GM19193 (cell line): Measurements from ENCODE around the gene EIPR1.

Experiments used
- POLR2A ChIP-seq: IDR thresholded peaks from 4 replicates; pipeline ENCODE4 v1.6.1; 2011; ENCODE audit not compliant: insufficient read depth, insufficient read length; ENCODE audit errors: extremely low read depth

The EIPR1 gene

DNA sequence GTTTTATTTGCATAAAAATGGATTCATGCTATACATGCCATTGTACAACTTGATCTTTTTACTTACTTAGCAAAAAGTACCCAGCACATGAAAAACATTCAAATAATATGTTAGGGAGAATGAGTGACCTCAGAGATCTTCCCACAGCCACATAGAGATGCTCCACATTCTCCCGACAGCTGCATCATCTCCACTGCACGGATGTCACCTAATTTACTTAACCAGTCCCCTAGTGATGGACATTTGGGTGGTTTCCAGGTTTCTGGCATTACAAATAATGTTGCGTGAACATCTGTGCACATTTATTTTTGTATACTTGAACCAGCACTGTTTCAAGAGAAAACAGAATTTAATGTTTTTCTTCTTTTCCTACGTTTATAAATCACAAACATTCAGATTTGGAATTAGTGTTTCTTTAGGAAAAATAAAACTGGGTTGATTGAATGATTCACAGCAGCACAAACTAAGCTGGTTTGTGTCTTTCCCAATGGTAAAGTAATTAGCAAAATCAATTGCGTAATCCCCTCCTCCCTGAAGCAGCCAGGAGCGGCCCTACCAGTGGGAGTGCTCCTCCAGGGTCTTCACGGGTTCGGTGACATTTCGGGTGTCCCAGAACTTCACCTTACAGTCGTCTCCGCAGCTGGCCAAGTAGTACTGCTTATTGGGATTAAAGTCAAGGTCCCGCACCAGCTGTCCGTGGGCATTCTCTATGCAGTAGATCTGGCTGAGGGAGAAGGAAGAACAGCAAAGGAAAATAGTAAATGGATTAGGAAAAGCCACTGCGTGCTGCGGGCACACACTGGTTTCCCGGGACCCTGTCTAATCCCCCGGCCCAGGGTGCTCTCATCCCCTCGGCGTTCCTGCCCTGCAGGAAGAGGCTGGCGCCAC, 183.9 kb downstream of the EIPR1 start:
- TF ChIP-seq POLR2A, result no peak

DNA sequence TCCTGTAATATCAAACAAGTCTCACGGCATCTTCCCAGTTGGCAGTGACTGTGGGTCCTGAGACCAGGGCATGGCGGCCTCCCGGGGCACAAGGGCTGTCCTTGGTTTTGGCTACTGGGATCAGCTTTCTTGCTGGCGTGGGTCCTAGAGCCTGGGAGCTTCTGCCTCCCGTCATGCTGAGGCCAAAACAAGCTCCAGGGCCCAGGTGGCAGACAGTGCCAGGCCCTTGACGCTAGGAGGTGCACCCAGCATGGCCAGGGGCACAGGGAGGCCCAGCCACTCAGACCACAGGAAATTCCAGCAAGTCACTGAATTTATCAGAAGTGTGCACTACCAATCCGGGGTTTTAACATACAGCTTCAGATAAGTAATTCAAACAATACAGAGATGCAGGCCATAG, 184.7 kb downstream of the EIPR1 start:
- TF ChIP-seq POLR2A, result no peak

DNA sequence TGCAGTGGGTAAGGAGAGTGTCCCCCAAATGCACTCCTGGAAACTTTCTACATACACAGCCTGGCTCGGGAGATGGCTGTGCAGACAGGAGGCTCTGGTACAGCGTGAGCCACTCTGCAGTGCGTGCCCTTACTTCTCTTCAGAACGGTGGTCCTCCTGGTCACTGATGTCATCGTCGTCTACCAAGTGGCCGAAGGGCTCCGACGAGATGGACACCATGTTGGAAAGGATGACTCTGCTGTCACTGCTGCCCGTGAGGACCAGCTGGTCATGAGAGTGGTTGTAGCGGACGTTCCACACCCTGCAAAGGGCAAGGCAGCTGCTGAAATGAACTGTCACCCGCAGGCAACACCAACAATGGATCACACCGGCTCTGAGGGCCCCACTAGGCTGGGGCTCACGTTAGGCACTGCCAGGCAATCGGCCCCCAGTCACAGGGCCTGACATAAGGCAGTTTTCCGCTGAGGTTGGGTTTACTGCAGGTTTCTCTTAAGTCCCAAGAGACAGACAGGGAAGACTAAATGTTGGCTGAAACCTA, 185.3 kb downstream of the EIPR1 start:
- no peak for TF ChIP-seq POLR2A

DNA sequence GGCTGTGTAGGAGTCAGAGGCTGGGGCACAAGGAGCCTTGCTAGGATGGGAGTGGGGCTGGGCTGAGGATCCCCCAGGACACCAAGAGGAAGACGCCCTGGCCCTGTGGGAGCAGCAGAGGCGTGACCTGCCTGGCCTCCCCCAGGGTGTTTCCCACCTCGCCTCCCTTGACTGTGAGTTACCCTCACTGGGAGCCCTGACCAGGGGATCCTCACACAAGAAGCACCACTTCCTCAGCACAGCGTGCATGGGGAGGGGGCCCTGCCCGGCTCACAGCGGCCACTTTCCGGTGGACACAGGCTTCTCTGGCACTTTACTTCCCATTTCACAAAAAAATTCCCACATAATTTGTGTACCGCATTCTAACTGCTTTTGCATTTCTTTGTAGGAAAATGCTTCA, 187.7 kb downstream of the EIPR1 start:
- no peak for TF ChIP-seq POLR2A

DNA sequence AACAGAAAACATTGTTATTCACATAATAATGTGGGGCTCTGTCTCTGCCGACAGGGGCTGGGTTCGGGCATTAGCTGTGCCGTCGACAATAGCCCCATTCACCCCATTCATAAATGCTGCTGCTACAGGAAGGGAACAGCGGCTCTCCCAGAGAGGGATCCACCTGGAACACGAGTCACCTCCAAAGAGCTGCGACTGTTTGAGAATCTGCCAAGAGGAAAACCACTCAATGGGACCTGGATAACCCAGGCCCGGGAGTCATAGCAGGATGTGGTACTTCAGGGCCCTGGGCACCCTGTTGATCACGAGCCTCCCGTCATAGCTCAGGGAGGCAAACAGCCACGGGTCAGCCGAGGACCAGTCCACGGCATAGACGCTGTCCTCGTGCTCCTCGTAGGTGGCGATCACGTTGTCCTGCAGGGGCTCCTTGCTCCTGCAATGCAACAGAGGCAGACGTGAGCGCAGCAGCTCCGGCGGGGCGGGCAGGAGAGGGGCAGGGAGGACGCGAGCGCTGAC, 188.5 kb downstream of the EIPR1 start:
- TF ChIP-seq POLR2A, result no peak

DNA sequence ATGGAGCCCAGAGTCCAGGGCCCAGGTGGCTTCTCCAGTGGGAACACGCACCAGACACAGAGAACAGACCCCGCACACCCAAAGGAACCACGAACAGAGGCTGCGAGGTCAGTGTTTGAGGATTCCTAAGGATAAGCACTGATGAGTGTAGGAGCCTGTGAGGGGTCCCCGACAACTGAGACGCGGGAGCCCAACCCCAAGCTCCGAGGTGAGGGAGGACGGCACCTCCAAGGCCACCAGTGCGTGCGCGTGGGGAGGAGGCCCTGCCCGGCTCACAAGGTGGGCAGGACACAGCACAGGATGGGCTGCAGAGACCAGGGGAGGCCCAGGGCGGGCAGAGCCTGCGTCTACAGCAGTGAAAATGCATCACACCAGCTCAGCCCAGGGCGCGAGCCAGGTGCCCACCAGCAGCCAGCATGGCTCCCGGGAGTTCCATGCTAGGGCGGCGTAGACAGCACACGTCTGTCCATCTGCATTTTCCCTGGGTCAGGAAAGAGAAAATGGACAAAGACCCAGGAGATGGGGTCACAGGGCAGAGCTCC, 189.1 kb downstream of the EIPR1 start:
- no peak for TF ChIP-seq POLR2A

DNA sequence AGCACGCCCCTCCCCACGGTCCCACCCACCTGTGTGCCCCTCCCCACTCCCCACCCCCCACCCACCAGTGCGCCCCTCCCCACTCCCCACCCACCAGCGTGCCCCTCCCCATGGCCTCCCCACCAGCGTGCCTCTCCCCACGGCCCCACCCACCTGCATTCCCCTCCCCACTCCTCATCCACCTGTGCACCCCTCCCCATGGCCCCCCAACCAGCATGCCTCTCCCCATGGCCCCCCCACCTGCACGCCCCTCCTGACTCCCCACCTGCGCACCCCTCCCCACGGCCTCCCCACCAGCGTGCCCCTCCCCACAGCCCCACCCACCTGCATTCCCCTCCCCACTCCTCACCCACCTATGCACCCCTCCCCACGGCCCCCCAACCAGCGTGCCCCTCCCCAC, 190.2 kb downstream of the EIPR1 start:
- no peak for TF ChIP-seq POLR2A

DNA sequence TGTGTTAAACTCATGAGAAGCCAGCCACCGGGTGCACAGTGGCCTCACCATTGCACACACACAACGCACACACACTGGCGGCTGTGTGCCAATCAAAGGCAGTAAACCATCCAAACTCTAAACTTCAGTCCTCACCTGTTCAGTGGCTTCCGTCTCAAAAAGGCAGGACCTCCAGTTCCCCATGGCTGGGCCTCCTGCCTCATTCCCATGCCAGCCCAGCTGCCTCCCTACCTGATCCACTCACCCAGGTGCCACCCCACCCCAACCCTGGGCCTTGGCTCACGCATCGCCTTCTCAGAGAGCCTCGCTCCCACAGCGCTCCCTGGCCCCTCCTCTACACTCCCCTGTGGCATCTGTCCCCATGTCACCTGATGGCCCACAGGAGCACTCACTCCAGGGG, 190.9 kb downstream of the EIPR1 start:
- no peak for TF ChIP-seq POLR2A

DNA sequence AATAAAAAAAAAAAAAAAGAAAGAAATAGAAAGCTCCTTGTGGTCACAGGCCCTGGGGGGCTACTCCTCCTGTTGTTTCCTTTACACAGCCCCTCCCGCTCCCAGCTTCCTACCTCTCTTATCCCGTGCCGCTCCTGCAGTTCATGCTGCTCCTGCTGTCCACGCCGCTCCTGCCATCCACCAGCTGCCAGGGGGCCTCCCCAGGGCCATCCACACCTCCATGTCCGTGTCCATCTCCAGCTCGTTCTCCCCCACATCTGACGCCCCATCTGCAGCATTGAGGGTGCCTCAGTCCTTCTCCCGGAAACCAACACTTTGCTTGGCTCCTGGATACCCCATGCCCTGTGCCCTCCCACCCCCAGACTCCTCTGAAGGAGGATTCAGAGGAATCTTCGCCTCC, 191.7 kb downstream of the EIPR1 start:
- TF ChIP-seq POLR2A, result no peak

DNA sequence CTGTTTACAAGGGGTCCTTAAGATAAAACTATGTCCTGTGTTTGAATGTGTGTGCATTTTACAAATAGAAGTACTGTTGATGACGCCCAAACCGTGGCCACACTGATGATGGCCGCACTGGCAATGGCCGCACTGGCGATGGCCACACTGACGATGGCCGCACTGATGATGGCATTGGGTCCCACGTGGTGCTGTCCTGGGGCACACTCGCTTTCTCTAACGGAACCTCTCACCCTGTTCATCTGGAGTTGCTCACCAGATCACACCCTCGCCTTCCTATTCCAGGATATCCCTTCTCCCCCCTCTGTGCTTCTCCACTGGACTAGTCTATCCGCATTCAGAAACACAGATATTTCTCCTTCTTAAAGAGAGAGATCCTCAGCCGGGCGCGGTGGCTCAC, 192.4 kb downstream of the EIPR1 start:
- TF ChIP-seq POLR2A, result no peak

DNA sequence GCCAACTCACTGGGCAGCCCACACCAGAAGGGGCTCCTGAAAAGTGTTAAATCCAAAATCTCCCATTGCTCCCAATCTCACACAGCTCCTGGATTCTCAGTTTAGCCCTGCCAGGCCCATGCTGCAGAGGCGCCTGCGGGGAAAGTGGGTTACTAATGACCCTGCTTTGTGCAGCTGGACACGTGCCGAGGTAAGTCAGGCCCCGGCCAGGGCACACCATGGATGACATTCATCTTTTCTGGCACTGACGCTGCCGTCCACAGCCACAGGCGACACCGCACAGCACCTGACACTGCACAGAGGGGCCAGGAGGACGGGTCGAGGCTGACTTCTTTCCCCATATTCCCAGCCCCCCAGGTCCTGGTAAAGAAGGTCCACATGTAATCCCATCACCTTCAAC, 193.5 kb downstream of the EIPR1 start:
- TF ChIP-seq POLR2A, result no peak

DNA sequence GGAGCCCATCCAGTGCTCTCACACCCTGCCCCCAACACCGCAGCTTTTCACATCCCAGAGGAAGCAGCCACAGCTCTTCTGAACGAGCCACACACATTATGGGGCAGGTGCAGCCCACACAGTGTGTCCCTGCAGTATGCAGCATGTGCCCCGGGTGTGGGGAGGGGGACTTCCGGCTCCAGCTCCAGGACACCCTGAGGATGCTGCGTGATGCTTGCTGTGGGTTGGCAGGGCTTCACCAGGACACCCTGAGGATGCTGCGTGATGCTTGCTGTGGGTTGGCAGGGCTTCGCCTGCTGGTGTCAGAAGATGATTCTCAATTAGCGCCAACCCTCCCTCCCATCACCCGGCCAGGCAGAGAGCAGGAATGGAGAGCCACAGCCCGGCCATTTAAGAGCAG, 193.9 kb downstream of the EIPR1 start:
- no peak for TF ChIP-seq POLR2A

DNA sequence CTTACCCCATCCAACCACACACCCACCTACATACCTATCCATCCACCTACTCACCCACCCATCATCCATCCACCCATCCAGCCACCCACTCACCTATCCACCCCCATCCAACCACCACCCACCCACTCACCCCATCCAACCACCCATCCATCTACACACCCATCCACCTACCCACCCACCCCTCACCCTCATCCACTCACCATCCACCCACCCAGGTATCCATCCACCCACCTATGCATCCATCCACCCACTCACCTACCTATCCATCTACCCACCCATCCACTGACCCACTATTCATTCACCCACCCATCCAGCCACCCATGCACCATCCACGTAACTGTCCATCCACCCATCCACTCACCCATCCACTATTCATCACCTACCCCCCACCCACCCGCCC, 194.8 kb downstream of the EIPR1 start:
- TF ChIP-seq POLR2A, result no peak

DNA sequence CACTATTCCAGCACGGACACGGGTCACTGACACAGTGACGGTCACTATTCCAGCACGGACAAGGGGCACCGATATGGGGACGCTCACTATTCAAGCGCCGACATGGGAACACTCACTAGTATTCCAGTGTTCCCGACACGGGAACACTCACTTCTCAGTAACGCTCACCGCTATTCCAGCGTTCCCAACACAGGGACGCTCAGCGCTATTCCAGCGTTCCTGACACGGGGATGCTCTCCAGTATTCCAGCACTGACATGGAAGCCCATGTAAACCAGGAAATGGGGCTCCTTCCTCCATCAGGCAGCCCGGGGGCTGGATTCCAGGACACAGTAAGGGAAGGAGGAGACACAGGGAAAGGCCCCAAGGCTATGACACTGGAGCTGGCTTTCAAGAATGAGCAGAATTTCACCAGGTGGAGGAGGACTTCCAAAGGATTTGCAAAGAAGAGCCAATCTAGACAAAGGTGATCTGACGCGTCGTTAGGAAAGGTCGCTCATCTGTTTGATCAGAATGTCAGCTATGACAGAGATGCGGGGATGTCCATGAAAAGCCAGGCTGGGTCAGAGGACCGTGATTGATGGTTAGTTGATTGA, 196.1 kb downstream of the EIPR1 start:
- TF ChIP-seq POLR2A, result no peak

DNA sequence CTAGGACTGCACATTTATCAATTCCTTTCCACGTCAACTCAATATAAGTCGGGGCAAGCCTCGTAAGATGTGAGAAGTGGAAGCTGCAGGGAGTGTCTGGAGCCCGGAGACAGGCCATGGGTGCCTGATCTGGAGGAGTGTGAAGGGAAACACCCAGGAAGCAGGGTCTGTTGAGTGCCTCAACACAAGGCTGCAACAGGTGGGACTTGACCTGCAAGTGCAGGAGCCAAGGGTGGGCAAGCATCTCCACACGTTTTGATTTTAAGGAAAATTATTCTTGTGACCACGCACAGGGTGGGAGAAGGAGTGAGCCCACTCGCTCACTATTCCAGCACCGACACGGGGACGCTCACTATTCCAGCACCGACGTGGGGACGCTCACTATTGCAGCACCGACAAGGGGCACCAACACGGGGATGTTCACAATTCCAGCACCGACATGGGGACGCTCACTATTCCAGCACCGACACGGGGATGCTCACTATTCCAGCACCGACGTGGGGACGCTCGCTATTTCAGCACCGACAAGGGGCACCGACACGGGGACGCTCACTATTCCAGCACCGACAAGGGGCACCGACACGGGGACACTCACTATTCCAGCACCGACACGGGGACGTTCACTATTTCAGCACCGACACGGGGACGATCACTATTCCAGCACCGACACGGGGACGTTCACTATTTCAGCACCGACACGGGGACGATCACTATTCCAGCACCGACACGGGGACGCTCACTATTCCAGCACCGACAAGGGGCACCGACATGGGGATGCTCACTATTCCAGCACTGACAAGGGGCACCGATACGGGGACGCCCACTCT, 197.3 kb downstream of the EIPR1 start:
- no peak for TF ChIP-seq POLR2A
